K562 (cell line): ENCODE measurements around the gene DVL2.

Experiments
- CHD4 ChIP-seq: fragments of 200-600 bp; sonication (generic); IDR thresholded peaks from 3 replicates; pipeline ENCODE4 v1.6.1; 2012; ENCODE audit warnings: low read depth, mild to moderate bottlenecking, mixed read lengths, low read length, inconsistent platforms; ENCODE audit not compliant: insufficient read depth, insufficient replicate concordance, poor library complexity, severe bottlenecking
- E2F3 ChIP-seq: fragments of 250-450 bp; sonication (Bioruptor Pico); IDR thresholded peaks from 2 replicates; pipeline ENCODE4 v1.4.0; 2020; ENCODE audit warnings: mild to moderate bottlenecking
- EP300 ChIP-seq: IDR thresholded peaks from 2 replicates; pipeline ENCODE4 v1.6.1; 2012; ENCODE audit warnings: low read length, improper control_type of control experiment
- TEAD4 ChIP-seq, 2 experiments: sonication (generic) in 1 of 2; formaldehyde crosslinking in 1 of 2; IDR thresholded peaks; 2 replicates each; pipeline versions ENCODE4 v1.6.1 to v1.8.0; 2012 to 2022; ENCODE audit warnings: borderline replicate concordance in 1 of 2, inconsistent platforms in 1 of 2, low read length in 1 of 2, mild to moderate bottlenecking in 1 of 2, missing genetic modification reagents in 1 of 2

DNA sequence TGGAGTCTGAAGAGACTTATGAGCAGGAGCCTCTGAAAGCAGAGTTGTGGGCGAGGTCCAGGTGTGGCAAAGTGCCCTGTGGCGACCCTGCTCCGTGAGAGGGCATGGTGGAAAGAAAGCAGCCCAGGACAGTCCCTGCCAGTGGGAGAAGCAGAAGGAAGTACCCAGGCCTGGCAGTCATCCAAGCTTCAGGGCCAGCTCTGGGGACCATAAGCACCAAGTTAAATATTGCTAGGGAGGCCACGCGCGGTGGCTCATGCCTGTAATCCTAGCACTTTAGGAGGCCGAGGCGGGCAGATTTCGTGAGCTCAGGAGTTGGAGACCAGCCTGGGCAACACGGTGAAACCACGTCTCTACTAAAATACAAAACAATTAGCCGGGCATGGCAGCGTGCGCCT lies 50.2 kb downstream of the DVL2 start:
- no peak for TF ChIP-seq E2F3 (CRISPR knock-in tag)
- no peak for TF ChIP-seq TEAD4 (IDR thresholded peaks at IDR 0.05; ENCODE audit: low read length)
- TF ChIP-seq TEAD4 (CRISPR knock-in tag; IDR thresholded peaks at IDR 0.05; ENCODE audit: borderline replicate concordance) = no peak
- TF ChIP-seq CHD4 = no peak
- no peak for TF ChIP-seq EP300
